NCI-H1092 (cell line): ENCODE data around the gene LCK.
A peak's percentile ranks its signal among the peaks of the same experiment; 100 is the strongest.
"Not testable (repeated sequence)": the region's sequence is repeated elsewhere in the genome, so short reads cannot be mapped to it uniquely, and the experiment has no call there.

Experiments
- DNase-seq: peaks from one replicate; lab custom pipeline; 2025; lab: John Stamatoyannopoulos, UW

LCK gene

DNA sequence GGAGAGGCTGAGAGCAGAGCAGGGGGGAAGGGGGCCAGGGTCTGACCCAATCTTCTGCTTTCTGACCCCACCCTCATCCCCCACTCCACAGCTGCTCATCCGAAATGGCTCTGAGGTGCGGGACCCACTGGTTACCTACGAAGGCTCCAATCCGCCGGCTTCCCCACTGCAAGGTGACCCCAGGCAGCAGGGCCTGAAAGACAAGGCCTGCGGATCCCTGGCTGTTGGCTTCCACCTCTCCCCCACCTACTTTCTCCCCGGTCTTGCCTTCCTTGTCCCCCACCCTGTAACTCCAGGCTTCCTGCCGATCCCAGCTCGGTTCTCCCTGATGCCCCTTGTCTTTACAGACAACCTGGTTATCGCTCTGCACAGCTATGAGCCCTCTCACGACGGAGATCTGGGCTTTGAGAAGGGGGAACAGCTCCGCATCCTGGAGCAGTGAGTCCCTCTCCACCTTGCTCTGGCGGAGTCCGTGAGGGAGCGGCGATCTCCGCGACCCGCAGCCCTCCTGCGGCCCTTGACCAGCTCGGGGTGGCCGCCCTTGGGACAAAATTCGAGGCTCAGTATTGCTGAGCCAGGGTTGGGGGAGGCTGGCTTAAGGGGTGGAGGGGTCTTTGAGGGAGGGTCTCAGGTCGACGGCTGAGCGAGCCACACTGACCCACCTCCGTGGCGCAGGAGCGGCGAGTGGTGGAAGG lies 23.7 kb downstream of the LCK start:
- no peak for DNase-seq

DNA sequence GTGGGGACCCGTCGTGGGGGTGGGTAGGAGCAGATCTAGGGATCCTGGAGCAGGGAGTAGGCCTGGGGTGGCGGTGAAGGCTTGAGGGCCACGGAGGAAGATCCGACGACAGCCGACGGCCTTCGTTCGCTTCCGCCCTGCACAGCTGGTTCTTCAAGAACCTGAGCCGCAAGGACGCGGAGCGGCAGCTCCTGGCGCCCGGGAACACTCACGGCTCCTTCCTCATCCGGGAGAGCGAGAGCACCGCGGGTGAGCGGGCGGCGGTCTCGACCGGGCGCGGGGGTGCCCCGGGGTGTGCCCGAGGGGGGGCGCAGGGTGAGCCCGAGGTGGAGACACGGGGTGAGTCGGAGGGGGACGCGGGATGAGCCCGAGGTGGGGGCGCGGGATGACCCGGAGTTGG lies 24.4 kb downstream of the LCK start:
- DNase-seq, result no peak

DNA sequence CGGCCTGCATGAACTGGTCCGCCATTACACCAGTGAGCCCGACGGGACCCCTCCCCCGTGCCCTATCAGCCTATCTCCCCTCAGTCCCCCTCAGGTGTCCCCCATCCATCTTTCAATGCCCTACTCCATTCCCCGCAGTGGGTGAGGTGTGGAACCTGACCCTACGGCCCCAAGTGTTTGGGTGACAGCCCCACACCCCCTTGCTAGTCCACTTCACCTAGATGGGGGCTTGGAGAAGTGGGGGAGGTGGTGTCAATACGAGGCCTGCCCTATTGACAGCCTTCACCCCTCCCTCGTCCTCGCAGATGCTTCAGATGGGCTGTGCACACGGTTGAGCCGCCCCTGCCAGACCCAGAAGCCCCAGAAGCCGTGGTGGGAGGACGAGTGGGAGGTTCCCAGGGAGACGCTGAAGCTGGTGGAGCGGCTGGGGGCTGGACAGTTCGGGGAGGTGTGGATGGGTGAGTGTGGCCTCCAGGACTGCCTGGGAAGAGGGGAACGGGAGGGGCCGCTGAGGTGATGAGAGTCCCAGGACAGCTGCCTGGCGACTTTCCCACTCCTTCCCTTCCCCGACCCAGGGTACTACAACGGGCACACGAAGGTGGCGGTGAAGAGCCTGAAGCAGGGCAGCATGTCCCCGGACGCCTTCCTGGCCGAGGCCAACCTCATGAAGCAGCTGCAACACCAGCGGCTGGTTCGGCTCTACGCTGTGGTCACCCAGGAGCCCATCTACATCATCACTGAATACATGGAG lies 25.1 kb downstream of the LCK start:
- DNase-seq, result no peak

DNA sequence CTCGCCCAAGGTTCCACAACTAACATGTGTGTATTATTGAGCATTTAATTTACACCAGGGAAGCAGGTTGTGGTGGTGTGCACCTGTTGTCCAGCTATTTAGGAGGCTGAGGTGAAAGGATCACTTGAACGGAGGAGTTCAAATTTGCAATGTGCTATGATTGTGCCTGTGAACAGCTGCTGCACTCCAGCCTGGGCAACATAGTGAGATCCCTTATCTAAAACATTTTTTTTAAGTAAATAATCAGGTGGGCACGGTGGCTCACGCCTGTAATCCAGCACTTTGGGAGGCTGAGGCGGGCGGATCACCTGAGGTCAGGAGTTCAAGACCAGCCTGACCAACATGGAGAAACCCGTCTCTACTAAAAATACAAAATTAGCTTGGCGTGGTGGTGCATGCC lies 33.7 kb downstream of the LCK start:
- DNase-seq, result not testable (repeated sequence)

DNA sequence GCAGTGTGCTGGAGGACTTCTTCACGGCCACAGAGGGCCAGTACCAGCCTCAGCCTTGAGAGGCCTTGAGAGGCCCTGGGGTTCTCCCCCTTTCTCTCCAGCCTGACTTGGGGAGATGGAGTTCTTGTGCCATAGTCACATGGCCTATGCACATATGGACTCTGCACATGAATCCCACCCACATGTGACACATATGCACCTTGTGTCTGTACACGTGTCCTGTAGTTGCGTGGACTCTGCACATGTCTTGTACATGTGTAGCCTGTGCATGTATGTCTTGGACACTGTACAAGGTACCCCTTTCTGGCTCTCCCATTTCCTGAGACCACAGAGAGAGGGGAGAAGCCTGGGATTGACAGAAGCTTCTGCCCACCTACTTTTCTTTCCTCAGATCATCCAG lies 34.6 kb downstream of the LCK start:
- DNase-seq, result no peak

DNA sequence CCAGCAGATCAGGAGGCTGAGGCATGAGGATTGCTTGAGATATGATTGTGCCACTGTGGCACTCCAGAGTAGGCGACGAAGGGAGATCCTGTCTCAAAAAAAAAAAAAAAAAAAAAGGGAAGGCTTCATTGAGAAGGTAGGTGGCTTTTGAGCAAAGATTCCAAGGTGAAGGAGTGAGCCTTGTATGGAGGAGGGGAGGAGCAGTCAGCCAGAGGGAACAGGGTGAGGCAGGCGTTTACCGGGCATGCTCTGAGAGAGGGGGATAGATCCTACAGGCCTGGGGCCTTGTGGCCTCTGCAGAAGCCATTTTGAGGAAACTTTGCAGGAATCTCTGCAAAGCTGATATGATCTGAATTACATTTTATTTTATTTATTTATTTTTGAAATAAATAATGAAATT lies 35.7 kb downstream of the LCK start:
- no peak for DNase-seq

- no peak for DNase-seq
Observed at GRCh38 chr1:32289256-32289655, 38.2 kb downstream of the LCK start.

- DNase-seq, result no peak
Observed at GRCh38 chr1:32291145-32291707, 40.2 kb downstream of the LCK start.

DNA sequence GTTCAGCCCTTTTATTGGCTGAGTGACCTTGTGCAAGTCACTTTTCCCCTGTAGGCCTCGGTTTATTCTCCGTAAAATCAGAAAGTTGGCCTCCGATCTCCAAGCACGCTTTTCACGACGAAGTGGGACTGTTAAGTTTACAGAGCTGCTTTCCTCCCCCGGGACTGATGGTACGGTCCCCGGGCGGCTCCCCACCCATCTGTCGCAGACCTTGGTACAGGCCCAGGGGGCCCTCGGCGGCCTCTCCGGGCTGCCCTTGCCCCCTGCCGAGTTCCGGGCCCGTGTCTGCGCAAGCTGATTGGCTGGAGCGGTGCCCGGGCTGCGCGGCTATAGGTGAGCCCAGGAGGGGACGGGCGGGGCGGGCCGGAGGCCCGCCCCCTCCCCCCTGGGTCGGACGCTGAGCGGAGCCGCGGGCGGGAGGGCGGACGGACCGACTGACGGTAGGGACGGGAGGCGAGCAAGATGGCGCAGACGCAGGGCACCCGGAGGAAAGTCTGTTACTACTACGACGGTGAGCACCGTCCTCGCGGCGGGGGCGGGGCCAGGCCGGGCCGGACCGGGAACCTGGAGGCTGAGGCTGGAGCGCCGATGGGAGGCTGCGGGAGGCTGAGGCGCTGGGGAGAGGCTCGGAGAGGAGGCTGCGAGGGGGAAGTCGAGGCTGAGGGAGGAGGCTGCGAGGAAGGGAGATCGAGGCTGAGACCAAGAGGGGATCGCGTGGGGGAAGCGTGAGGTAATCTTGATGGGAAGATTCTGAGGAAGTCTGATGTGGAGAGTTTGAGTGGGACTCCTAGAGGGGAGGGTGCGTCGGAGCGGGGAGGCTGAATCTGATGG lies 40.9 kb downstream of the LCK start, which contains the start of gene HDAC1:
HDAC1 (plus strand) TSS at position 376 of the 831 bp plus-strand sequence; CDS start at position 463, 87 bp downstream.
- DNase-seq, result peak; percentile 92

DNA sequence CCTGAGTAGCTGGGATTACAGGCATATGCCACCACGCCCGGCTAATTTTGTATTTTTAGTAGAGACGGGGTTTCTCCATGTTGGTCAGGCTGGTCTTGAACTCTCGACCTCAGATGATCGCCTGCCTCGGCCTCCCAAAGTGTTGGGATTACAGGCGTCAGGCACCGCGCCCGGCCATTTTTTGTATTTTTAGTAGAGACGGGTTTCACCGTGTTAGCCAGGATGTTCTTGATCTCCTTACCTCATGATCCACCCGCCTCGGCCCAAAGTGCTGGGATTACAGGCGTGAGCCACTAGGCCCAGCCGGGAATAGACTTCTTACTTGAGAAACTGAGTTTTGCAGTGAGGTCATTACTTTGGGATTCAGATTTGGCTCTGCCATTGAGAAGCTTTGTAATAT lies 47.1 kb downstream of the LCK start:
- DNase-seq, result not testable (repeated sequence)

GRCh38 chr1:32299327-32299726 lies 48.3 kb downstream of the LCK start:
- no peak for DNase-seq

DNA sequence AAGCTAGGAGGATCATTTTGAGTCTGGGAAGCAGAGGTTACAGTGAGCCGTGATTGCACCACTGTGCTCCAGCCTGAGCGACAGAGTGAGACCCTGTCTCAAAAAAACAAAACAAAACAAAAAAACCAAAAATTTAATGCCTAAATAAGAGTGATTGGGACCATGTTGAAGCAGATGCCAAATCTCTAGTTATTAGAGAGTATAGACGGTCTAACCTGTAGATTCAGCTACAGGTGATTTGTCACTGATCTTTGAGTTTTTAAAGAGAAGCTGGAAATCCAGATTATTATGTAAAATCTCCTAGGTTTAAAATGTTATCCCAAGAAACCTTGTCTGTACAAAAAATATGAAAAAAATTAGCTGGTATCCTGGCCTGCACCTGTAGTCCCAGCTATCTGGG lies 52.3 kb downstream of the LCK start:
- DNase-seq, result no peak

DNA sequence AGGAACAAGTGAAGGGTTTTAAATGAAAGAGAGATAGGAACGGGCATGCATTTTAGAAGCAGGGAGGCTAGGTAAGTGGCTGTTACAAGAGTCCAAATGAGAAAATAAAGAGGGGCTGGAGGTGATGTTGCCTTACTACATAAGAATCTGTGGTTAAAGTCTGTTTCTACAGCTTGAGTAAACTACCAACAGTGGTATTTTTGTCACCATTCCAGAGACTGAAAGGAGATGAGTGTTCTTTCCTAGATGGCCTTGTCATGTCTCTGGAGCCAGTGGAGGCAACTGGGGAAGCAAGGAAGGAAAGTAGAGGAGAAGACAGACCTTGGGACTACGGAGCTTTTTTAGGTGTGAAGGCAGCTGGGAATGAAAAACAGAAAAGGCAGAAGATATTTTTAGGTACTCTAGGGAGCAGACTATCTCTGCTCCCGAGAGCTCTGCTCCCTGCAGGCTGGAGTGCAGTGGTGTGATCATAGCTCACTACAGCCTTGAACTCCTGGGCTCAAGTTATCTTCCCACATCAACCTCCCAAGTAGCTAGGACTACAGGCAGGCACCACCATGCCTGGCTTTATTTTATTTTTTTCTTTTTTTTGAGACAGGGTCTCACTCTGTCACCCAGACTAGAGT lies 53.0 kb downstream of the LCK start:
- DNase-seq, result no peak

DNA sequence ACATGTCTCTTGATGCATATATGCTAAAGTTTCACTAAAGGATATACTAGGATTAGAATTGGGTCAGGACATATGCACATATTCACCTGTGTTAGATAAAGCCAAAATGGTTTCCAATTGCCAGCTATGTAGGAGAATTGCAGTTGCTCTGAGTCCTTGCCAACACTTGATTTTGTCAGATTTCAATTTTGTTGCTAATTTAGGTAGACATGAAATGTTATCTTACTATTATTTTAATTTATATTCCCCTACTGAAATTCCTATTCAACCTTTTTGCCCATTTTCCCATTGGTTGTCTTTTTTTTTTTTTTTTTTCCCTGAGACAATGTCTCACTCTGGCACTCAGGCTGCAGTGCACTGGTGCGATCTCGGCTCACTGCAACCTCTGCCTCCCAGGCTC lies 54.2 kb downstream of the LCK start:
- DNase-seq, result no peak

DNA sequence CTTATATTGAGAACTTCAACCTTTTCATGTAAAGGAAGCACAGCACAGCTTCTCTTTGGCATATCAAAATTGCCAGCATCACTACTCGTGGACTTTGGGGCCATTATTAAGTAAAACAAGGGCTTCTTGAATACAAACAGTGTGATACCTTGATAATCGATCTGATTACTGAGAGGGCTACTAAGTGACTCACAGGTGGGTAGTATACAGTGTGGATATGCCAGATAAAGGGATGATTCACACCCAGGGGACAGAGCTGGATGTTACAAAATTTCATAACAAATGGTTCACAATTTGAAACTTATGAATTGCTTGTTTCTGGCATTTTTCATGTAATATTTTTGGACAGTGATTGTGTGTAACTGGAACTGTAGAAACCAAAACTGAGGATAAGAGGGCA lies 56.3 kb downstream of the LCK start:
- DNase-seq, result no peak

DNA sequence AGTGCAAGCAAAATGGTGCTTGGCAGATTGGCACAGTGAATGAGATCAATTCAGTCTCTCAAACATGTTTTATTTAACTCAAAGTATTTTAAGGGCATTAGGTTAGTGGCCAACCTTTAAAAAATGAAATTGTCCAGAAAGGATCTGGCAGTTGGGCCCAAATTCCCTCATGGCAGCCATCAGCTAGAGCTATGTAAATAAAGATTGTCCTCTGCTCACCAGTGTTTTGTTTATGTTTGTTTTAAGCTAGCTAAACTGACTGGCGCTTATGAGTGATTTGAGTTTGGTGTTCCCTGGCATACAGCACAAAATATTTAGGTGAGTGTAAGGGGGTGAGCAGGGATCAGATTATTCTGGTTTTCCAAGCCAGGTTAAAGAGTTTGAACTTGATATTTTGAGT lies 58.9 kb downstream of the LCK start:
- DNase-seq, result no peak

- DNase-seq, result no peak
Observed at GRCh38 chr1:32311709-32312393, 60.8 kb downstream of the LCK start.

GRCh38 chr1:32316903-32317277 lies 65.8 kb downstream of the LCK start:
- DNase-seq, result no peak

DNA sequence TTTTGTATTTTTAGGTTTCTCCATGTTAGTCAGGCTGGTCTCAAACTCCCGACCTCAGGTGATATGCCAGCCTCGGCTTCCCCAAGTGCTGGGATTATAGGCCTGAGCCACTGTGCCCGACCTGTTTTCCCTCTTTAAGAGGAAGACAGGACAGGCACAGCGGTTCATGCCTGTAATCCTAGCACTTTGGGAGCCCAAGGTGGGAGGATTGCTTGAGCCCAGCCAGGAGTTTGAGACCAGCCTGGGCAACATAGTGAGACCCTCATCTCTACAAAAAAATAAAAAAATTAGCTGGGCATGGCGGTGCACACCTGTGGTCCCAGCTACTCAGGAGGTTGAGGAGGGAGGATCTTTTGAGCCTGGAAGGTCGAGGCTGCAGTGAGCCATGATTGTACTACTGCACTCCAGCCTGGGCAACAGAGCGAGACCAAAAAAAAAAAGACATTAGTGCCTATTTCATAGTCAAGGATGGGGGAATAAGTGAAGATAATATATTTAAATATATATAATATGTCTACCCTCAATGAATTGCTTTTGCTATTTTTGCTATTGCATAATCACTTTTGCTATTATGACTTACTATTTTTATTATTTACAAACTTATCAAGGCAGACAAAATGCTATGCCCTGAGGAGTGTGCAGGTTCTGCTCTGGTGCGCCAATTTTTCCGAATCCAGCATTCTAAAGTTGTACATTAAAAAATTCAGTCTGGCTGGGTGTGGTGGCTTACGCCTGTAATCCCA lies 67.2 kb downstream of the LCK start:
- no peak for DNase-seq

- DNase-seq, result no peak
Observed at GRCh38 chr1:32321712-32322291, 70.7 kb downstream of the LCK start.
